ENCODE measurements around the gene SHISAL1. TPM values are rescaled to one million over a fixed set of nuclear protein-coding genes. Genes with fewer than 3 reads are reported as not detected.

The SHISAL1 gene
- total RNA-seq, 2 experiments from 2014 or later = not detected

GRCh38 chr22:44344407-44344806, 31.7 kb upstream of the SHISAL1 start:
- Mint-ChIP-seq H3K4me1 (ENCODE audit: low read depth) (no peaks in the 10 kb centered on the region), H3K27ac (no peak overlapping the region), H3K36me3 (ENCODE audit: low read depth) (no peaks in the 10 kb centered on the region), H3K4me3 (no peak overlapping the region), H3K27me3 (peaks cover 4% of the 10 kb centered on the region), H3K9me3 (no peaks in the 10 kb centered on the region)
- TF ChIP-seq CTCF (IDR thresholded peaks at IDR 0.05) = no peak
- intact Hi-C loops (cut with micrococcal nuclease) = no loop called here
- ATAC-seq = no peak
- no peak for DNase-seq
- CTCF ChIA-PET = no interaction called here
- POLR2A ChIA-PET = no interaction called here

- ATAC-seq (no peak), DNase-seq (no peak)
- Mint-ChIP-seq H3K4me3 (no peak overlapping the region), H3K4me1 (ENCODE audit: low read depth) (peaks cover 2% of the 10 kb centered on the region), H3K27ac (no peak overlapping the region), H3K36me3 (ENCODE audit: low read depth) (no peaks in the 10 kb centered on the region), H3K27me3 (peaks cover 5% of the 10 kb centered on the region), H3K9me3 (no peaks in the 10 kb centered on the region)
- POLR2A ChIA-PET = no interaction called here
- CTCF ChIA-PET = no interaction called here
- TF ChIP-seq CTCF (IDR thresholded peaks at IDR 0.05) = no peak
- intact Hi-C loops (cut with micrococcal nuclease) = no loop called here
These were observed 29.7 kb upstream of the SHISAL1 start for GRCh38 chr22:44342347-44342956.

GRCh38 chr22:44341431-44342346, 28.9 kb upstream of the SHISAL1 start:
- ChIA-PET POLR2A (no interaction called here), CTCF (interaction anchor here (1.0 kb wide), 1 partner anchor 284 kb away, joined by 3 read pairs; no protein-coding TSS in a partner anchor)
- Mint-ChIP-seq H3K4me3 (no peak overlapping the region), H3K36me3 (ENCODE audit: low read depth) (no peaks in the 10 kb centered on the region), H3K4me1 (ENCODE audit: low read depth) (peaks cover 4% of the 10 kb centered on the region), H3K27me3 (peaks cover 5% of the 10 kb centered on the region), H3K27ac (no peak overlapping the region), H3K9me3 (no peaks in the 10 kb centered on the region)
- intact Hi-C loops (cut with micrococcal nuclease) = no loop called here
- TF ChIP-seq CTCF (IDR thresholded peaks at IDR 0.05) = no peak
- DNase-seq (no peak), ATAC-seq (no peak)

- intact Hi-C loops (cut with micrococcal nuclease) = no loop called here
- CTCF ChIA-PET = interaction anchor here (1.0 to 1.1 kb wide), 2 partner anchors 259 to 285 kb away, joined by 3 read pairs; no protein-coding TSS in a partner anchor
- Mint-ChIP-seq H3K27ac (no peak overlapping the region), H3K9me3 (no peaks in the 10 kb centered on the region), H3K4me3 (no peak overlapping the region), H3K36me3 (ENCODE audit: low read depth) (no peaks in the 10 kb centered on the region), H3K4me1 (ENCODE audit: low read depth) (peaks cover 4% of the 10 kb centered on the region), H3K27me3 (peaks cover 5% of the 10 kb centered on the region)
- DNase-seq (no peak), ATAC-seq (no peak)
- POLR2A ChIA-PET = no interaction called here
- TF ChIP-seq CTCF (IDR thresholded peaks at IDR 0.05) = no peak
These were observed 27.8 kb upstream of the SHISAL1 start for GRCh38 chr22:44340271-44341239.

Measured in activated CD8-positive, alpha-beta T cell treated with anti-CD3 and anti-CD28 coated beads for 36 hours (primary cell).